Measurements from ENCODE around the gene GULP1.
A peak's percentile ranks its signal among the peaks of the same experiment; 100 is the strongest.

Gene GULP1

DNA sequence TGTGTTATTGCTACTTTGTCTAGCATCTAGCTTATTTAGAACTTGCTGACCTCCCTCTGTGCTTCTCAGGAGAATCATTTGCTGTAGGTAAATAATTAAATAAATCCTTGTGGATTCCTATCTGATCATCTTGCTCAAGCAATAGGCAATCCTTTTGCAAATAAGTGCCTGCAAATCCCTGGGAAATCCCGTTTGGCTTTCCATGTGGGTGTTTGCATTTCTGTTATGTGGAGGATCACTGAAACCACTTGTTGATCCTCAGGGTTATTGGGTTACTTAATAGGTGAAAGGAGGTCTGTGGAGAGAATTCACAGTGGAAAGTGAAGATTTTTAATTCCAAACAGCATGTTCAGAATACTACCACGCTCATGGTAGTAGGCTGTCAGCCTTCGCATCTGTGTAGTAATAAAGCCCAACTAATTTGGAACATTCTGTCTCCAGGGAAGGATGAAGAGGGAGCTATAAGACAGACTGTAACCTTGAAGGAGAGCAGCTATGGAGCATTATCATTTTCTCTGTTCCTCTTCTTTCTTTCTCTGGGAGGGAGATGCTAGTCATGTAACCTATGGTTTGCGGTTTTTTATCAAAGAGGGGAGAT lies 72.5 kb downstream of the GULP1 start:
- Histone ChIP-seq H3K27ac (ENCODE audit: low read depth, low read length) (no peak overlapping the region), H3K36me3 (ENCODE audit: control insufficient read depth in 5 of 5, insufficient read depth in 5 of 5, low read length in 5 of 5) (no peaks in the 10 kb centered on the region), H3K4me3 (ENCODE audit: low read depth in 1 of 5, low read length in 5 of 5) (no peak overlapping the region), H3K9ac (ENCODE audit: low read length in 5 of 5) (no peak overlapping the region), H3K9me3 (ENCODE audit: control insufficient read depth in 5 of 5, low read length in 5 of 5) (no peaks in the 10 kb centered on the region), H3K27me3 (ENCODE audit: control insufficient read depth in 5 of 5, insufficient read depth in 4 of 5, low read length in 5 of 5) (no peaks in the 10 kb centered on the region), H3K4me1 (ENCODE audit: control insufficient read depth in 5 of 5, insufficient read depth in 5 of 5, low read length in 5 of 5) (no peaks in the 10 kb centered on the region)

DNA sequence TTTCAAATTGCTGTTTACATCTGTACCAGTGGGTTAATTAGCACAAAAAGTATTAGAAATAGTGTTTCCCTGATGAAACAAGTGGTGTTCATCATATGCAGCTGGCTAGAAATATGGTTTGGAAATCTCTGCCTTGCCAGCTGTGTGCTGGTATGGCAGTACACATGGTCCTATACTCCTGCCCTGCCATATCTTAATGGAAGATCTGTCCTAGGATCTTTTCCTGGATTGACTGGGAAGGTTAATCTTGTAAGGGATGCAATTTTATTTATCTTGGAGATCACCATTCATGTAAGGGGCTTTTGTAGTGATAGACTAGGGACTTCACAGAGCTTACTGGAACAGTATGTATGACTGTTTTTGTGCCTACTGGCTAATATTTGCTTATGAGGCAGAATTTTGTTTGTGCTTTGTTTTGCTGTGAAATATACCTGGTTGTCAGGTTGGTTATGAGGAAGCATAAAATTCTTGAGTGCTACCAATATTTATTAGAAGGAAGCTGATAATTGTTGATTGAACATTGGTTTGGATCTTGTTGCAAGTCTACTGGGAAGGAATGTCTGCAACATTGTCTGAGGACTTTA lies 73.5 kb downstream of the GULP1 start:
- H3K9ac ChIP-seq (ENCODE audit: low read length in 5 of 5), result no peak overlapping the region
- H3K9me3 ChIP-seq (ENCODE audit: control insufficient read depth in 5 of 5, low read length in 5 of 5), result no peaks in the 10 kb centered on the region
- no peaks in the 10 kb centered on the region for H3K36me3 ChIP-seq (ENCODE audit: control insufficient read depth in 5 of 5, insufficient read depth in 5 of 5, low read length in 5 of 5)
- H3K4me1 ChIP-seq (ENCODE audit: control insufficient read depth in 5 of 5, insufficient read depth in 5 of 5, low read length in 5 of 5), result no peaks in the 10 kb centered on the region
- H3K27ac ChIP-seq (ENCODE audit: low read depth, low read length), result no peak overlapping the region
- no peak overlapping the region for H3K4me3 ChIP-seq (ENCODE audit: low read depth in 1 of 5, low read length in 5 of 5)
- H3K27me3 ChIP-seq (ENCODE audit: control insufficient read depth in 5 of 5, insufficient read depth in 4 of 5, low read length in 5 of 5), result no peaks in the 10 kb centered on the region

DNA sequence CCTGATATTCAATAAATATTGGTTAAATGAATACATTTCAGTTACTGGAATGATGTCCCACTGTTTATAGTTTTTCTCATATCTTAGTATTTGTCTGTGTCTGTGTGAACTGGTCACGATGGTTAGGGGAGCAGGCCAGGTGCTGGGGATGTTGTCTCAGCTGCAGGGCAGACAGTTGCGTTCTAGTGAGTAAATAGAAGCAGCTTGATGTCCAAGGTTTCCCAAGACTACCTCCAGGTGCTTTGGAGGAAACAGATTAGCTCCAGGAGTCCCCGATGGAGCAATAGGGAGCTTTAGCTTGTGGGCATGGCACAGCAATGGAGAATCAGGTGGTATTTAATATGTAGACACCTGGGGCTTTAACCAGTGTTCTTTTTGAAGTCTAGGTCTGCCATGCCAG lies 75.5 kb downstream of the GULP1 start:
- Histone ChIP-seq H3K36me3 (ENCODE audit: control insufficient read depth in 5 of 5, insufficient read depth in 5 of 5, low read length in 5 of 5) (no peaks in the 10 kb centered on the region), H3K27me3 (ENCODE audit: control insufficient read depth in 5 of 5, insufficient read depth in 4 of 5, low read length in 5 of 5) (no peaks in the 10 kb centered on the region), H3K9me3 (ENCODE audit: control insufficient read depth in 5 of 5, low read length in 5 of 5) (no peaks in the 10 kb centered on the region), H3K27ac (ENCODE audit: low read depth, low read length) (no peak overlapping the region), H3K4me1 (ENCODE audit: control insufficient read depth in 5 of 5, insufficient read depth in 5 of 5, low read length in 5 of 5) (no peaks in the 10 kb centered on the region), H3K9ac (ENCODE audit: low read length in 5 of 5) (no peak overlapping the region), H3K4me3 (ENCODE audit: low read depth in 1 of 5, low read length in 5 of 5) (no peak overlapping the region)

DNA sequence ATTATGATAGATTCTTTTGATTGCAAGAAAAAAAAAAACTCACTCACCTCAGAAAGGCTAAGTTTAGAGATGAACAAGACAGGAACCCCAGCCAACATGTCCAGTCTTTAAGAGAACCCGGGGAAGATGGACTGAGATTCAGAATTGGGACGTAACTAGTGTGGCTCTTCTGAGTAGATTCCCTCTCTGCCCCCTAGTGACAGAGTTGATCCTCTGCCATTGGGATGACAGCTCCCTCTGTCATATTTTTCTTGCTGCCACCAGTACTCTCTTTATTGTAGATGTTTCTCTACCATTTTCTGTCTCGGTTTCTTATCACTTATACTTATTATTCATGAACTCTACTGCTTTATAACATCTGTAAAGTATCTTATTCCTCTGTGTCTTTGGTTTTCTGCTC lies 77.7 kb downstream of the GULP1 start:
- H3K4me3 ChIP-seq (ENCODE audit: low read depth in 1 of 5, low read length in 5 of 5), result no peak overlapping the region

DNA sequence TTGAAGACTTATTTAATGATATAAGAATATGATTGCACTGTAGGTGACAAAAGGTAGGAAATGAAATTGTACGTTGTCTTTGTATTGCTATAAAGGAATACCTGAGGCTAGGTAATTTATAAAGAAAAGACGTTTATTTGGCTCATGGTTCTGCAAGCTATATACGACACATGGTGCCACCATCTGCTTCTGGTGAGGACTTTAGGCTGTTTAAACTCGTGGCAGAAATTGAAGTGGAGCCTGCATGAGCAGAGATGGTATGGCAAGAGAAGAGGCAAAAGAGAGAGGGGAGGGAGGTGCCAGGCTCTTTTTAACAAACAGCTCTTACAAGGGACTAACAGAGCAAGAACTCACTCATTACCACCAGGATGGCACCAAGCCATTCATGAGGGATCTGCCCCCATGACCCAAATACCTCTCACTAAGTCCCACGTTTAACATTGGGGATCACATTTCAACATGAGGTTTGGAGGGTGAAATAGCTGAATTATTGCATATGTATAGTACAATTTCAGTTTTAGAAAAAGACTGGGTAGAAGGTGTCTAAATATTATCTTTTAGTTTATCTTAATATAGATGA lies 86.8 kb downstream of the GULP1 start:
- H3K27ac ChIP-seq (ENCODE audit: low read depth, low read length), result no peak overlapping the region

More for the DNA sequence above, 77.7 kb downstream of the GULP1 start:
- Histone ChIP-seq H3K27me3 (ENCODE audit: control insufficient read depth in 5 of 5, insufficient read depth in 4 of 5, low read length in 5 of 5) (no peaks in the 10 kb centered on the region), H3K36me3 (ENCODE audit: control insufficient read depth in 5 of 5, insufficient read depth in 5 of 5, low read length in 5 of 5) (no peaks in the 10 kb centered on the region), H3K4me1 (ENCODE audit: control insufficient read depth in 5 of 5, insufficient read depth in 5 of 5, low read length in 5 of 5) (no peaks in the 10 kb centered on the region), H3K9me3 (ENCODE audit: control insufficient read depth in 5 of 5, low read length in 5 of 5) (no peaks in the 10 kb centered on the region), H3K27ac (ENCODE audit: low read depth, low read length) (no peak overlapping the region), H3K9ac (ENCODE audit: low read length in 5 of 5) (no peak overlapping the region)

DNA sequence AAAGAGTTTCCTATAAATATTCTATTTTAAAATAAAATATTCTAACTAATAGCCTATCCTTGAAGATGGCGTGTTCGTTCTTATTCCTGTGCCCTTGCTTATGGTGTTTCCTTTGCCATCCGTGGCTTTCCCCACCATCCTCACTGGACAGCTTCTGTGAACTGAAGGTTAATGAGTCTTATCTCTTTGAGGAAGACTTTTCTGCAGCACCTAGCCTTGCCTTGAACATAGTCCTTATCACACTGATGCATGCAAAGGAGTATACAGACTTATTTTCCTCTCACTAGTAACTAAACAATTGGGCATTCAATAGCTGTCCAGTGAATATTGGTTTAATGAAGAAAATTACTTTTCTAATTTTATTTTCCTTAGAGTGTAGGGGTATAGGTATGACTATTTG lies 88.1 kb downstream of the GULP1 start:
- H3K9ac ChIP-seq (ENCODE audit: low read length in 5 of 5), result no peak overlapping the region
- peaks cover 0 to 13% (median 3%) of the 10 kb centered on the region in 5 donors for H3K4me1 ChIP-seq (ENCODE audit: control insufficient read depth in 5 of 5, insufficient read depth in 5 of 5, low read length in 5 of 5)
- no peak overlapping the region for H3K27ac ChIP-seq (ENCODE audit: low read depth, low read length)
- H3K36me3 ChIP-seq (ENCODE audit: control insufficient read depth in 5 of 5, insufficient read depth in 5 of 5, low read length in 5 of 5), result peaks cover 0 to 3% (median 0%) of the 10 kb centered on the region in 5 donors
- no peak overlapping the region for H3K4me3 ChIP-seq (ENCODE audit: low read depth in 1 of 5, low read length in 5 of 5)
- no peaks in the 10 kb centered on the region for H3K27me3 ChIP-seq (ENCODE audit: control insufficient read depth in 5 of 5, insufficient read depth in 4 of 5, low read length in 5 of 5)
- H3K9me3 ChIP-seq (ENCODE audit: control insufficient read depth in 5 of 5, low read length in 5 of 5), result no peaks in the 10 kb centered on the region

More for the DNA sequence above, 86.8 kb downstream of the GULP1 start:
- no peaks in the 10 kb centered on the region for H3K9me3 ChIP-seq (ENCODE audit: control insufficient read depth in 5 of 5, low read length in 5 of 5)
- no peak overlapping the region for H3K9ac ChIP-seq (ENCODE audit: low read length in 5 of 5)
- H3K4me3 ChIP-seq (ENCODE audit: low read depth in 1 of 5, low read length in 5 of 5), result no peak overlapping the region
- H3K4me1 ChIP-seq (ENCODE audit: control insufficient read depth in 5 of 5, insufficient read depth in 5 of 5, low read length in 5 of 5), result peaks cover 0 to 13% (median 3%) of the 10 kb centered on the region in 5 donors
- peaks cover 0 to 3% (median 0%) of the 10 kb centered on the region in 5 donors for H3K36me3 ChIP-seq (ENCODE audit: control insufficient read depth in 5 of 5, insufficient read depth in 5 of 5, low read length in 5 of 5)
- H3K27me3 ChIP-seq (ENCODE audit: control insufficient read depth in 5 of 5, insufficient read depth in 4 of 5, low read length in 5 of 5), result no peaks in the 10 kb centered on the region

DNA sequence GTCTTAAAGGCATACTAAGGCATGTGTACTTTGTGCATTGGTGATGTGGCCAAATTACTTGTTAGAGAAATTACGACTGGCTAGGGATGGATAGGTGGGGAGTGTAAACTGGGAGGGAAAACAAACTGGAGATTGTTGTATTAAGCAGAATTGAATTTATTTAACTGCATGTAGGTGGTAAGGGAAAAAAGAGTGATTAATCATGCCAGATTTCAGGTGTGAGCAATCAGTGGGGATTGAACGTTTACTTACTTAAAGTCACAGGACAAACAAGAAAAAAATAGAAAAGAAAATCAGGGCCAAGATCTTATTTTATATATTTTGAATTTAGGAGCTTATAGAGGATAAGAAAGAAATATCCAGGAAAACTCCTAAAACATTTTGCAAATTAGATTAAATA lies 88.6 kb downstream of the GULP1 start:
- no peak overlapping the region for H3K4me3 ChIP-seq (ENCODE audit: low read depth in 1 of 5, low read length in 5 of 5)
- peaks cover 0 to 13% (median 3%) of the 10 kb centered on the region in 5 donors for H3K4me1 ChIP-seq (ENCODE audit: control insufficient read depth in 5 of 5, insufficient read depth in 5 of 5, low read length in 5 of 5)
- H3K36me3 ChIP-seq (ENCODE audit: control insufficient read depth in 5 of 5, insufficient read depth in 5 of 5, low read length in 5 of 5), result peaks cover 0 to 3% (median 0%) of the 10 kb centered on the region in 5 donors
- peaks cover 0 to 2% (median 0%) of the 10 kb centered on the region in 5 donors for H3K9me3 ChIP-seq (ENCODE audit: control insufficient read depth in 5 of 5, low read length in 5 of 5)
- H3K27me3 ChIP-seq (ENCODE audit: control insufficient read depth in 5 of 5, insufficient read depth in 4 of 5, low read length in 5 of 5), result no peaks in the 10 kb centered on the region
- H3K9ac ChIP-seq (ENCODE audit: low read length in 5 of 5), result no peak overlapping the region
- no peak overlapping the region for H3K27ac ChIP-seq (ENCODE audit: low read depth, low read length)

DNA sequence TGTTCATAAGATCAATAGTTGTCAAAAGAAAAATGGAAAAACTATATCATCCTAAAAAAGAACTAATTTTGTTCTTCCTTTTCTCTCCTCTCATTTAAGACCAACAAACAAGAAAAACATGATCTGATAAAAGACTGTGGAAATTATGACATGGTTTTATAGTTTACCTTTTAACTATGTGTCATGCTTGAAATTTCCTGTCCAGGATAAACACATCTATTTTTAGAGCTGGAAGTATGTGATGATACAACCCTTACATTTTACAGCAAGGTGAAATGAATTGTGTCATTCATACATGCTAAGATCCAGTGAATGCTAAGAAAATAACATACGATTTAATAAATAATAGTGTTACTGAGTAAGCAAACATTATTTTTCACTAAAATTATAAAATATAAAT lies 89.9 kb downstream of the GULP1 start:
- Histone ChIP-seq H3K36me3 (ENCODE audit: control insufficient read depth in 5 of 5, insufficient read depth in 5 of 5, low read length in 5 of 5) (peaks cover 0 to 3% (median 0%) of the 10 kb centered on the region in 5 donors), H3K9ac (ENCODE audit: low read length in 5 of 5) (no peak overlapping the region), H3K4me3 (ENCODE audit: low read depth in 1 of 5, low read length in 5 of 5) (no peak overlapping the region), H3K27ac (ENCODE audit: low read depth, low read length) (no peak overlapping the region), H3K9me3 (ENCODE audit: control insufficient read depth in 5 of 5, low read length in 5 of 5) (peaks cover 0 to 3% (median 0%) of the 10 kb centered on the region in 5 donors), H3K27me3 (ENCODE audit: control insufficient read depth in 5 of 5, insufficient read depth in 4 of 5, low read length in 5 of 5) (no peaks in the 10 kb centered on the region), H3K4me1 (ENCODE audit: control insufficient read depth in 5 of 5, insufficient read depth in 5 of 5, low read length in 5 of 5) (peaks cover 0 to 7% (median 3%) of the 10 kb centered on the region in 5 donors)

DNA sequence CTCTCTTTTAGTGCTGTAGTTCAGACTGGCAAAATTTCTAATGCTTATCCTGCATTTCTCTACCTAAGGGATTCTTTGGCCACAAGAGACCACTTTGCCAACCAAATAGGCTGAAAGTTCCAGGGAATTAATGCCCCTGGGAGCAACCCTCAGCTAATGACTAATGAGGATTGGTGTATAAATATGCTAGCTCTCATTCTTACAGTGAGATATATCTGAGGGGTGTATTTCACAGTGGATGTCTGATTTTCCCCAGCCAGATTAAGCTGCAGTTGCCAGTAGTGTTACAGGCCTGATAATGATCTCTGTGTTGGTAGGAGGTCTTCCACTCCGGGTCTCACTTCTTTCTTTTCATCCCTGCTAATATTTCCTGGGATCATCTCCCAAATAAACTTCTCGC lies 90.4 kb downstream of the GULP1 start:
- H3K4me3 ChIP-seq (ENCODE audit: low read depth in 1 of 5, low read length in 5 of 5), result peak overlapping the region in 2 of 5 donors; percentile 36 to 57
- H3K27ac ChIP-seq (ENCODE audit: low read depth, low read length), result peak overlapping the region; percentile 52
- peaks cover 0 to 3% (median 0%) of the 10 kb centered on the region in 5 donors for H3K9me3 ChIP-seq (ENCODE audit: control insufficient read depth in 5 of 5, low read length in 5 of 5)
- H3K36me3 ChIP-seq (ENCODE audit: control insufficient read depth in 5 of 5, insufficient read depth in 5 of 5, low read length in 5 of 5), result peaks cover 0 to 3% (median 0%) of the 10 kb centered on the region in 5 donors
- peaks cover 0 to 7% (median 3%) of the 10 kb centered on the region in 5 donors for H3K4me1 ChIP-seq (ENCODE audit: control insufficient read depth in 5 of 5, insufficient read depth in 5 of 5, low read length in 5 of 5)
- no peaks in the 10 kb centered on the region for H3K27me3 ChIP-seq (ENCODE audit: control insufficient read depth in 5 of 5, insufficient read depth in 4 of 5, low read length in 5 of 5)
- H3K9ac ChIP-seq (ENCODE audit: low read length in 5 of 5), result peak overlapping the region in 1 of 5 donors; percentile 53

DNA sequence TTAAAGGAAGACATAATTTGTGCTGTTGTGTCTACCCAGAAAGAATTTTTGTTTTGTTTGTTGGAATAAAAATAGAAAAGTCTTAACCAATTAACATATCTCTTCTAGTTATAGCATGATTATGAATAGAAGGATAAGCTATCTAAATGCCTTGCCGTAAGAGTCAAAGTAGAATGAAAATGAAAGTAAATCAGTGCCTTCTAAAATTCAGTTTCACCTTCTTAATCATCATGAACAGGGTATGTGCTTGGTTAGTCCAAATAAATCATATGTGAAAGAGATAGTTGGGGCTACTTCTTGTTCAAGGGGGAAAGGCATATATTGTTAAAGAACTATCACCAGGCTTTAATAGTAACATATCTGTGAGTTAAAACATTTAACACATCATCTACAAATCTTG lies 91.5 kb downstream of the GULP1 start:
- peaks cover 0 to 3% (median 0%) of the 10 kb centered on the region in 5 donors for H3K36me3 ChIP-seq (ENCODE audit: control insufficient read depth in 5 of 5, insufficient read depth in 5 of 5, low read length in 5 of 5)
- H3K27me3 ChIP-seq (ENCODE audit: control insufficient read depth in 5 of 5, insufficient read depth in 4 of 5, low read length in 5 of 5), result no peaks in the 10 kb centered on the region
- peak overlapping the region; percentile 52 for H3K27ac ChIP-seq (ENCODE audit: low read depth, low read length)
- H3K9ac ChIP-seq (ENCODE audit: low read length in 5 of 5), result peak overlapping the region in 2 of 5 donors; percentile 15 to 53
- peaks cover 0 to 3% (median 0%) of the 10 kb centered on the region in 5 donors for H3K9me3 ChIP-seq (ENCODE audit: control insufficient read depth in 5 of 5, low read length in 5 of 5)
- H3K4me3 ChIP-seq (ENCODE audit: low read depth in 1 of 5, low read length in 5 of 5), result peak overlapping the region in 4 of 5 donors; percentile 16 to 57 (median 46)
- H3K4me1 ChIP-seq (ENCODE audit: control insufficient read depth in 5 of 5, insufficient read depth in 5 of 5, low read length in 5 of 5), result peaks cover 0 to 7% (median 3%) of the 10 kb centered on the region in 5 donors
